H4 (cell line): Measurements from ENCODE around the gene SCRG1. TPM values are rescaled to one million over a fixed set of nuclear protein-coding genes. Genes with fewer than 3 reads are reported as not detected.

Source experiments
- DNase-seq: peaks from one replicate; pipeline ENCODE4 v3.0.0-alpha.2; 2015; ENCODE audit warnings: low spot score
- total RNA-seq: library from RNA; depleted of rRNA; stranded (reverse); fragments of >200 nt; shearing (Covaris generic); gene quantifications from 2 replicates; pipeline ENCODE4 v1.2.3, GENCODE V29; 2014; rRNA removed

The SCRG1 gene
- not detected in 2 replicates for total RNA-seq

GRCh38 chr4:173398779-173399415 is at the start of gene SCRG1:
Gene SCRG1 (minus strand): TSS chr4:173399116. CDS start chr4:173391414, 7,702 bp downstream.
- DNase-seq = no peak

DNA sequence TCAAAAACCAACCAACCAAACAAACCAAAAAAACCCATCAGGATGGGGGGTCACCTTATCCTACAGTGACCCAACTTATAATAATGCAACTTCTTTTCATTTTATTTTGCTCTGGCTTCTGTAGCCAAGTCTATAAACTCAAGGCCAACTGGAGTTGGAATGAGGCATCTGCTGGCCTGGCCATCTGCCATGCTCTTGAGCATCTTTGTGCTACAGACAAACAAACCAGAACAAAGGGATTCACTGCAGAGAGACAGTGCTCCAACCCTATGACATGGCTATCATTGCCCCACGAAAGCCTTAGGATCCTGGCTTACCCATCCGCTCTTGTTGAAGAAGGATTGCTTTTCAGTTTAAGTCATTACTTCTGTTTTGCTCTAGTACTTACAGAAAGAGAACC is 49.2 kb upstream of the SCRG1 start:
- no peak for DNase-seq

DNA sequence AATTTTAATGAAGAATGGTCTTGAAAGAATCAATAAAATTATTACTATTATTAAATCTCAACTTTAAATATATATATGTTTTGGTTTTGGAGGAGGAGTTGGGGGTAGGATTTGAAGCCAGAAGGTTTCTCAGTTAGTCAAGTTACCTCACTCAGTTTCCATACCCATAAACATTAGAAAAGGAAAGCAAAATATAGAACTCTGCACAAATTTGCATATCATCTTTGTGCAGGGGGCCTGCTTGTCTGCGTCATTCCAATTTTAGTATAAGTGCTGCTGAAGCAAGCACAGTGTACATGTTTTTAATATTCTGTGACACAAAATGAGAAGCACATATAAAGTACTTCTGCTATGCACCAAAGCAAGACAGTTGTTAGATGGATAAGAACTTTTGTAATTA is 47.5 kb upstream of the SCRG1 start:
- DNase-seq = no peak

- DNase-seq = no peak
These were observed 44.2 kb upstream of the SCRG1 start for GRCh38 chr4:173443121-173443520.

DNA sequence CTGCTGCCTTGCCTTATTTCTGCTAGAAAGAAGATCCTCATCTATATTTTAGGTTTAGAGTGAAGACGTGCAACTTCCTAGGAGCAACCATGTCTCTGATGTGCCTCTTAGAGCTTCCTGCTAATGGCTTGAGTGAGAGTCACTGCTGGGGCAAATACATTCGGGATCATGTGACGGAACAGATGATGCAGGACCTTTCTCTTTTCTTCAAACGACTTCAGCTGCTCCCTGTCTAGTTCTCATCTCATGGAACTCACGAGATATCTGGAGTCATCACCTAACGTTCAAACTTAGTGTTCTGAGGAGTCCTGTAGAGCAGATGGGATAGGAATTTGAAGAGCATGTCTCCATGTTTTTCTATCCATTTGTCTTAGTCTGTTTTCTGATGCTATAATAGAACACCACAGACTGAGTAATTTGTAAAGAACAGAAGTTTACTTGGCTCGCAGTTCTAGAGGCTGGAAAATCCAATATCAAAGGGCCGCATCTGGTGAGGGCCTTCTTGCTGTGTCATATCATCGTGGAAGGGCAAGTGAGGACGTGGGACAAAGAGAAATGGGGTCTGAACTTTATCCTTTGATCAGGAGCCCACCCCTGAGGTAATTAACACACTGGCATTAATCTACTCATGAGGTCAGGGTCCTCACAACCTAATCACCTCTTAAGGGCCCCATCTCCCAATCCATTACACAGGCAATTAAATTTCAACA is 43.5 kb upstream of the SCRG1 start:
- no peak for DNase-seq

DNA sequence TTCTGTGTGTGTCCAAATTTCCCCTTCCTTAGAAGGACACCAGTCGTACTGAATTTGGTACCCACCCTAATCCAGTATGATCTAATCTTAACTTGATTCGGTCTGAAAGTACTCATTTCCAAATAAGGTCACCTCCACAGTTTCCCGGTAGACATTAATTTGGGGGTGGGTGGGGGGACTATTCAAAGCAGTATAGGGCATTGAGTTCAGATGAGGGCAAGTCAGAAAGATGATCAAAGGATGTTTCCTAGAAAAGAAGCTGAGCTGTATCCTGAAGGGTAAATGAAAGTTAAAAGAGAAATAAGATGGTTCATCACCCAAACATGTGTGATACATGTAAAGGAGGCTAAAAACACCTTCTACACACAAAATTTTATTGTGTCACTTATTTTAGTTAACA is 42.0 kb upstream of the SCRG1 start:
- DNase-seq = no peak

- DNase-seq = no peak
These were observed 37.9 kb upstream of the SCRG1 start for GRCh38 chr4:173436771-173437265.

- DNase-seq = no peak
These were observed 37.2 kb upstream of the SCRG1 start for GRCh38 chr4:173436149-173436579.

DNA sequence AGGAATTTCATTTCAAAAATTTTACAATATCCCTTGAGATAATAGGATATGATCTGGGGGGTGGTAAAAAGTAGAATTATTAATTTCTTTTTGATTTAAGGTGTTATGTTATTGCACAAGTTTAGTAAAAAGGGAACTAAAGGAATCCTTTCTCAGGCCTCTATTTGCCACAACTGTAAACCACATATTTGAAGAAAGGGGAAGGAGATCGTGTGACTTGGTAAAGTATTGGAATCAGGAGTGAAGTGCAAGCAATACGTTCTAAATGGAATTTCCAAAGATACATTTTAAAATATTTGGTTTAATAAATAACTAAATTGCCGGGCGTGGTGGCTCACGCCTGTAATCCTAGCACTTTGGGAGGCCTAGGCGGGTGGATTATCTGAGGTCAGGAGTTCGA is 35.3 kb upstream of the SCRG1 start:
- no peak for DNase-seq

DNA sequence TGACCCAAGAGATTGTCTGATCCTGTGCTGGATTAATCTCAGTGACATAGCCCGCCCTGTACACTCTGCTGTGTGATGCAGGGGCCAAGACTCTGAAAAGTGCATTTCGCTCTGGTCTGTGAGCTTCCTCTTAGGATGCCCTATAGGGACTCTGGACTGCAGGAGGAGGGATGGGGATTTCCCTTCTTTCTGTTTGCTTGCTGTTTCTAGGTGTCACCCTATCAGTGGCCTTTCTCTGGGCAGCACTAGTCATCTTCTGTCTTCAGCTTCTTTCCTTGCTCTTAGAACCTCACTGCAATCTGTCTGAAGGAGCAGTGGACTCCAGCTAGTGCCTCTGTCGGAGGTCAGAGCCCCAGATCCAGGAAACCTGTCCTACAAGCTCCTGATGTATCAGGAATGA is 34.5 kb upstream of the SCRG1 start:
- DNase-seq = no peak

- no peak for DNase-seq
These were observed 33.5 kb upstream of the SCRG1 start for GRCh38 chr4:173432430-173432829.

GRCh38 chr4:173426064-173426463 is 27.1 kb upstream of the SCRG1 start:
- DNase-seq = no peak

- no peak for DNase-seq
These were observed 26.2 kb upstream of the SCRG1 start for GRCh38 chr4:173424899-173425805.

GRCh38 chr4:173420801-173421200 is 21.9 kb upstream of the SCRG1 start:
- no peak for DNase-seq

DNA sequence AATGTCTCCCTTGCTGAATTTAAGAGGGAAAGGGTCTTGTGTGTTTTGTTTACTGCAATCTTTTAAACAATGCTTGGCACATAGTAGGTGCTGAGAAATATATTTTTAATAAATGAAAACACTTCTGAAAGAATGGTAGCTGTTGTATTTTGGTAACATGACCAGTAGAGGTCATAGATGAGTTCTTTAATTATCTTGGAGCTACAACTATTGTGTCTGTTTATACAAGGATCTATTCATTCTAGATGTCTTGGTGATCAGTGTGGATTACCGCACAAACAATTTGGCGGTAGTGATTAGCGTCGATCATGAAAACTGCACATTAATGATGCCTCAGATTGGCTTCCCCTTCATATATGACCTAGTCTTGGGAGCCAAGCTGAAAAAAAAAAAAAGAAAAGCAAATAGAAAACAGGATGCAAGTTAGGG is 21.4 kb upstream of the SCRG1 start:
- DNase-seq = no peak

- no peak for DNase-seq
These were observed 19.7 kb upstream of the SCRG1 start for GRCh38 chr4:173418639-173419038.

GRCh38 chr4:173417833-173418232 is 18.9 kb upstream of the SCRG1 start:
- DNase-seq = no peak

DNA sequence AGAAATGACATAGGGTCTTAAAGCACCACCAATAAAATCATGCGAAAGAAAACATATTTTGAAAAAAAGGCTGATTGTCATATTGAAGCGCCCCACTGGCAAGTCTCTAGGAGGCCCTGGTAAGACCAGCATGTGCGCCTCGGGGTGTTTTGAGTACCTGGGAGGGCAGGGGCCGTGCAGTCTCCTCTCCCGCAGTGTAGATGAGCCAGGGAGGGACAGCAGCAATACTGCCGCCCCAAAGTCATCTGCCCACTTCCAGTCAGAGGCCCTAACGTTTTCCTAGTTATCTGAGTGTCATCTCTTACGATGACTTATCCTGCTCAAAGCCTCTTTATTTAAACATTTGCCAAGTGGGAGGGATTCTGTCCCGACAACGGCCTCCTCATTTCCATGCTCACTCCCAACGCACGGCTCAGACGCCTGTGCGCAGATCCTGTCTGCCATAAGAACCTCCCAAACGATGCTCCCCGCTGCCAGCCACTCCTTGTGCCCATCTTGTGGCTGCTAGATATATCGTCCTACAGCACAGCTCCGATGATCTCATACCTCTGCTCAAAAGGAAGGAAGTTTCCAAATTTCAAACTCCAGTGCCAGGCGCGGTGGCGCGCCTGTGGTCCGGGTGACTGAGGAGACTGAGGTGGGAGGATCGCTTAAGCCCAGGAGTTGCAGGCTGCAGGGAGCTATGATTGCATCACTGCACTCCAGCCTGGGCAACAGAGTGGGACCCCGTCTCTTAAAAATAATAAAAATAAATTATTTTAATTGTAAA is 17.2 kb upstream of the SCRG1 start:
- DNase-seq = no peak

GRCh38 chr4:173415092-173415491 is 16.2 kb upstream of the SCRG1 start:
- no peak for DNase-seq

GRCh38 chr4:173414456-173414855 is 15.5 kb upstream of the SCRG1 start:
- no peak for DNase-seq

DNA sequence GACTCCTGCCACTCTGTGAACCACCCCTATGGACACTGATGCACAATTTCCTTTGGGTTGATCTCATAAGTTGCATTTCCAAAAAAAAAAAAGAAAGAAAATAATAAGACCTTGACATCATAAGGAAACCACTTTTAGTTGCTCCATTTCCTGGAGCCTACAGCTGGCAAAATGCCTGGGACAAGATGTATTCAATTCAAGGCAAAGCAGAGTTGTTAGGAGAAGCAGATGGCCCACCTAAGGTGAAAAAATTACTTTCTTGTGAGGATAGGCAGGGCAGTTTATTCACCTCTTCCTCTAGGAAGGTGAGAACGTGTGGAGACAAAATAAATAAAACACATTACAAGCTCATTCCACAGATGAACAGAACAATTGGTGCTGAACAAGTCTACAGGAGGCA is 14.1 kb upstream of the SCRG1 start:
- no peak for DNase-seq
